GM18951 (cell line): ENCODE results near the gene FAM131A.
"Not testable (repeated sequence)": the region's sequence is repeated elsewhere in the genome, so short reads cannot be mapped to it uniquely, and the experiment has no call there.

Experiments
- POLR2A ChIP-seq: IDR thresholded peaks from 4 replicates; pipeline ENCODE4 v1.6.1; 2011; ENCODE audit warnings: mild to moderate bottlenecking; ENCODE audit not compliant: insufficient read length, insufficient read depth; ENCODE audit errors: extremely low read depth
- in situ Hi-C: fragments of 300-500 bp; cut with MboI; formaldehyde crosslinking; loops from one replicate; pipeline ENCODE4 v1.12.0; 2022; ENCODE audit warnings: low sequenced_read_pairs, mixed read lengths, inconsistent platforms; ENCODE audit not compliant: unreplicated experiment

The FAM131A gene

DNA sequence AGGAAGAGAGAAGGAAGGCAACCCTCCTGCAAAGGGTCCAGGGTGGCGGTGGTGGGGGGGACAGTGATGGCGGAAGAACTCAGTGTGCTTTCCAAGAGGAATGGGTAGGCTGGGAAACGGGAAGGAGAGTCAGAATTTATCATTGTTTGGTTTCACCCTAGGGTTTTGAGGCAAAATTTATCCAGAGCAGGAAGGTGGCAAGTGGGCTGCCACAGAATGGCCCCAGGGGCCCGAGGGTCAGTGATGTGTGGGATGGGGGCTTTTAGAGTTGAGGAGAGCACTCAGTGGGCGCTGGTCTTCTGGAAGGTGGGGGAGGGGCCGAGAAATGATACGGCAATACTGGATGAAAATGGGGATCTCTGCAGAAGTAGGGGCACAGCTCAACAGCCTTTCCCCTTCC, 581 bp downstream of the FAM131A start:
- TF ChIP-seq POLR2A, result no peak
- in situ Hi-C loops, result no loop called here

DNA sequence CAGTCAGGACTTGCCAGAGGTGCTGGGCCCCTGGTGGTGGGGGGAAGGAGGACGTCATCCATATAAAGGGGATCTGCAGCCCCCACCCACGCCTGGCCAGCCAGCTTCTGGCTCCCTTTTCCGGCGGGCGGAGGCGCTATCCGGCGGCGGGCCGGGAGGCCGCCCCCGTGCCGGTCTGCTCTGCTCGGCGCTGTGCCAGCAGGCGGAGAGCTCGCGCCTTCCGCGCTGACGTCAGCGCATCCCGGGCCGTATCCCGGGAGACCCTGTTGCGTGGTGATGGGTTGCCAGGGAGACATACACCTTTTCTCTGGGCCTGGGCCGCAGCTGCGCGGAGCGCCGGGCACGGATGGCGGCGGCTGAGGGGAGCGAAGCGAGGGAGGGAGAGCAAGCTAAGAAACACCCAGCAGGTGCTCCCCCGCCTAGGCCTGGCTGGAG, 1.1 kb downstream of the FAM131A start:
- TF ChIP-seq POLR2A, result no peak
- in situ Hi-C loops, result no loop called here

DNA sequence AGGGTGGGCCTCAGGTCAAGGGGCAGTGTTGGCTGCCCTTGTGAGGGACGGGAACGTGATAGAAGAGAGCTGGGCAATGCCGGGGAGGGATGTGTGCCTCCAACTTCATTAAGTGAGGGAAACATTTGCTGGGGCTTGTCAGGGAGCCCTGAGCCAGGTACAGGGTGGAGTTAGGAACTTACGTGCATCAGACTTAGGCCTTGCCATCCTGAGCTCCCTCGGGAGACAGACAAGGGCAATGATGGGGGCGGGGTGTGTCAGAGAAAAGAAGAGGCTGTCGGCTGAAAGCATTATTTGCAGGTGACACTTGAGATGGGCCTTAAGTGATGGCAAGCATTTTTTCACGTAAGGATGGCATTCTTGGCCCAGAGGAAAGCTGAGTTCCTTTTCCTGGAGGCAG, 1.6 kb downstream of the FAM131A start:
- in situ Hi-C loops, result no loop called here
- TF ChIP-seq POLR2A, result no peak

DNA sequence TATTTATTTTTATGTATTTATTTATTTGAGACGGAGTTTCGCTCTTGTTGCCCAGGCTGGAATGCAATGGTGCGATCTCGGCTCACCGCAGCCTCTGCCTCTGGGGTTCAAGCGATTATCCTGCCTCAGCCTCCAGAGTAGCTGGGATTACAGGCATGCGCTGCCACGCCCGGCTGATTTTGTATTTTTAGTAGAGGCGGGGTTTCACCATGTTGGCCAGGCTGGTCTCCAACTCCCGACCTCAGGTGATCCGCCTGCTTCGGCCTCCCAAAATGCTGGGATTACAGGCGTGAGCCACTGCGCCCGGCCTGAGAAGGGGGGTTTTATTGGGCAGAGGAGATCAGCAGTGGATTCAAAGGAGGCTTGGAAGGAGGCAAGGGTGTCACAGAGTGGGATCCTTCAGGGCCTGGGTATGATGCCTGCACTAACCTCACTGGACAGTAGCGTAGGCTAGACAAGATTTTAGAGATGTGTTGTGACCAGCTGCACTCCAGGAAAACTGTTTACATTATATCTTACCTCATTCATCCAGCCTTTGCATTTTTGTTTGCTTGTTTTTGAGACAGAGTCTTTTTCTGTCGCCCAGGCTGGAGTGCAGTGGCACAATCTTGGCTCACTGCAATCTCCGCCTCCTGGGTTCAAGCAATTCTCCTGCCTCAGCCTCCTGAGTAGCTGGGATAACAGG, 2.2 kb downstream of the FAM131A start:
- in situ Hi-C loops, result not testable (repeated sequence)

DNA sequence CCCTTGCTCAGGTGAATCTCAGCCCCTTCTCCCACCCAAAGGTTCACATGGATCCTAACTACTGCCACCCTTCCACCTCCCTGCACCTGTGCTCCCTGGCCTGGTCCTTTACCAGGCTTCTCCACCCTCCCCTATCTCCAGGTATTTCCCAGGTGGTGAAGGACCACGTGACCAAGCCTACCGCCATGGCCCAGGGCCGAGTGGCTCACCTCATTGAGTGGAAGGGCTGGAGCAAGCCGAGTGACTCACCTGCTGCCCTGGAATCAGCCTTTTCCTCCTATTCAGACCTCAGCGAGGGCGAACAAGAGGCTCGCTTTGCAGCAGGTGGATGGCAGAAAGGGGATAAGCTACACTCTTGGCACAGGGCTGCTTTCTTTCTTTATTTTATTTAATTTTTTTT, 4.5 kb downstream of the FAM131A start:
- no peak for TF ChIP-seq POLR2A

DNA sequence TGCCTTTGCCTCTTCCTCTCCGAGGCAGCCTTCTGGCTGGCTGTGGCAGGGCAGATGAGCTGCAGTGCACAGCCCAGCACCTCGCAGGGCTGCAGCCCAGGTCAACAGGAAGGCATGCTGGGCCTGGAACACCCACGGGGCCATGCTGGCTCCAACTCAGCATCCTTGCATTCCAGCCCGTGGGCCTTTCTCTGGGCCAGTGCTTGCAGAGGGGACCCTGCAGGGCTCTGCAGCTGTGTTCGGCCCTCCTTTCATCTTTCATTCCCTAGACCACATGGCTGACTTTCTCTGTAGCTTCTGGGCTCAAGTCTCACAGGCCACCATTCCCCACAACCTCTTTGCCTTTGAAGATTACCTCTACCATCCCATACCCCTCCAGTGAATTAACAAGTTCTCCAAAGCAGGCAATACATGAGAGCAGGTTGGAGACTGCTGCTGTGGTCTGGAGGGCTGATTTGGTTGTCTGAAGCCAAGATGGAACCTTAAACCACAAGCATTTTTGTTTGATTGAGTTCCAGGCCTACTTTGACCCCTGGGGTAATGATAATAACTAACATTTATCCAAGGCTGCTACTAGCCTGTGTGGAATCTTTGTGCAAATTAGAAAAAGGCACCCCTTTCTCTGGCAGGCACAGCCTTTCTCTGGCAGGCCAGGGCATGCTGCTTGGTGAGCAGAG, 5.9 kb downstream of the FAM131A start:
- TF ChIP-seq POLR2A, result no peak
- in situ Hi-C loops, result no loop called here

More for the DNA sequence above, 4.5 kb downstream of the FAM131A start:
- in situ Hi-C loops, result no loop called here

DNA sequence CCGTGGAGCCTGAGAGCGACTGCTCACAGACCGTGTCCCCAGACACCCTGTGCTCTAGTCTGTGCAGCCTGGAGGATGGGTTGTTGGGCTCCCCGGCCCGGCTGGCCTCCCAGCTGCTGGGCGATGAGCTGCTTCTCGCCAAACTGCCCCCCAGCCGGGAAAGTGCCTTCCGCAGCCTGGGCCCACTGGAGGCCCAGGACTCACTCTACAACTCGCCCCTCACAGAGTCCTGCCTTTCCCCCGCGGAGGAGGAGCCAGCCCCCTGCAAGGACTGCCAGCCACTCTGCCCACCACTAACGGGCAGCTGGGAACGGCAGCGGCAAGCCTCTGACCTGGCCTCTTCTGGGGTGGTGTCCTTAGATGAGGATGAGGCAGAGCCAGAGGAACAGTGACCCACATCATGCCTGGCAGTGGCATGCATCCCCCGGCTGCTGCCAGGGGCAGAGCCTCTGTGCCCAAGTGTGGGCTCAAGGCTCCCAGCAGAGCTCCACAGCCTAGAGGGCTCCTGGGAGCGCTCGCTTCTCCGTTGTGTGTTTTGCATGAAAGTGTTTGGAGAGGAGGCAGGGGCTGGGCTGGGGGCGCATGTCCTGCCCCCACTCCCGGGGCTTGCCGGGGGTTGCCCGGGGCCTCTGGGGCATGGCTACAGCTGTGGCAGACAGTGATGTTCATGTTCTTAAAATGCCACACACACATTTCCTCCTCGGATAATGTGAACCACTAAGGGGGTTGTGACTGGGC, 7.3 kb downstream of the FAM131A start:
- in situ Hi-C loops, result no loop called here
- no peak for TF ChIP-seq POLR2A

DNA sequence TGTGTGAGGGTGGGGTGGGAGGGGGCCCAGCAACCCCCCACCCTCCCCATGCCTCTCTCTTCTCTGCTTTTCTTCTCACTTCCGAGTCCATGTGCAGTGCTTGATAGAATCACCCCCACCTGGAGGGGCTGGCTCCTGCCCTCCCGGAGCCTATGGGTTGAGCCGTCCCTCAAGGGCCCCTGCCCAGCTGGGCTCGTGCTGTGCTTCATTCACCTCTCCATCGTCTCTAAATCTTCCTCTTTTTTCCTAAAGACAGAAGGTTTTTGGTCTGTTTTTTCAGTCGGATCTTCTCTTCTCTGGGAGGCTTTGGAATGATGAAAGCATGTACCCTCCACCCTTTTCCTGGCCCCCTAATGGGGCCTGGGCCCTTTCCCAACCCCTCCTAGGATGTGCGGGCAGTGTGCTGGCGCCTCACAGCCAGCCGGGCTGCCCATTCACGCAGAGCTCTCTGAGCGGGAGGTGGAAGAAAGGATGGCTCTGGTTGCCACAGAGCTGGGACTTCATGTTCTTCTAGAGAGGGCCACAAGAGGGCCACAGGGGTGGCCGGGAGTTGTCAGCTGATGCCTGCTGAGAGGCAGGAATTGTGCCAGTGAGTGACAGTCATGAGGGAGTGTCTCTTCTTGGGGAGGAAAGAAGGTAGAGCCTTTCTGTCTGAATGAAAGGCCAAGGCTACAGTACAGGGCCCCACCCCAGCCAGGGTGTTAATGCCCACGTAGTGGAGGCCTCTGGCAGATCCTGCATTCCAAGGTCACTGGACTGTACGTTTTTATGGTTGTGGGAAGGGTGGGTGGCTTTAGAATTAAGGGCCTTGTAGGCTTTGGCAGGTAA, 8.1 kb downstream of the FAM131A start:
- in situ Hi-C loops, result no loop called here
- no peak for TF ChIP-seq POLR2A

DNA sequence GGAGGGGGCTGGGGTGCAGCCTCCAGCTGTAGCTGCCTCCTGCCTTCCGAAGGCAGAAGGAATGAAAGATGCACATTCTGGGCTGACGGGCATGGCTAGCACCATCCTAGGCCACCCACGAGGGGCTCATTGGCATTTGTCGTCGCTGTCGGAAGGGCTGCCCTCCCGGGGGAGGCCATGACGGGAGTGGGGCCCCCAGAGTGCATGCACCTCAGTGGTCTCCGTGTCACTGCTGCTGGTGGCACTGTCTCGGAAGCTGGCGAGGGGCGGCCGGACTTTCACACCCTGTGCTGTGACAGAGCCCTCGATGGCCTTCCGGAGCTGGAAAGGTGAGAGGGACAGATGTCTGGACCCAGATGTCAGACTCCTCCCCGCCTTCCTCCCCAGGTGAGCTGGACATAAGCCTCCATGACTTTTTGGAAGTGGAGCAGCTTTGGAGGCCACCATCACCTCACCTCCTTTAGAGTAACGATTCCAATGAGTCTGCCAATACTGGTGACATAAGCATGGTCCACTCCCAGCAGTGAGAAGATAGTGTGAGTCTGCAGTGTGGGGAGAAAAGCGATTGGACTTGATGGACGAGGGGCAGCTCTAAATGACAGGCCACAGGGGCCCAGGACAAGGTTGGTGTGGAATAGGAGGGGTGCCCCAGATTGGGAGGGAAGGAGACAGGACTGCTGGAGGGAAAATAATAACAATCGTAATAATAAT, 9.2 kb downstream of the FAM131A start:
- in situ Hi-C loops, result no loop called here
- TF ChIP-seq POLR2A, result no peak

DNA sequence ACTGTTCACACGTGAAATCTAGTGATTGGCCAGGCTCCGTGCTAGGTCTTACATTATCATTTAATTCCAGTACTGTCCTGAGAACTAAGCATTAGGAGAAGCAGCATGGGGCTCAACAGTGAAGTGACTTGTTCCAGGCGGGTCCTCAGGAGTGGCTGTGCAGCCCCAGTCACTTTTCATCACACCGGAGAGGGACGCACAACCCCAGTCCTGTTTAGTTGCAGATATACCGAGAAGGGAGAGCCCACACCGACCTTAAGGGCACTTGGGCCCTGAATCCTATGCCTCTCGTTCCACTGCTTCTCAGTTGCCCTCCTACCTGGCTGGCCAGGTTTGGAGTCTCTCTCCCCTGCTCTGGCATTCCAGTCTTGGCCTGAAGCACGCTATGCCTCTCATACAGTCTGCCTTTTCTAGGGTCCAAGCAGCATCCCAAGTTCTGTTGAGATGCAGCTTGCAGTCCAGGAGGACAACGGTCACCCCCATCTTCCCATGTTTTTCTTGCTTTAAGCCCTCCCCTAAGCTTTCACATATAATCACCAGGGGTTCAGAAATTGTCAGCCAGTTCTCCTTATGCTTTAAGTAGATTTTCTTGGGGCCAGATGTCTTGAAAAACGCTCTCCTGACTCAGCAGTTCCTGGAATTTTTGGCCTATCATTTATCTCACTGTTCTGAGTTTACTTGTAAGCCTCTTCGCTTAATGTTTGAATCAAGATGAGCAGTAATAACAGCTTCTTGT, 10.1 kb downstream of the FAM131A start:
- in situ Hi-C loops, result no loop called here
- no peak for TF ChIP-seq POLR2A

DNA sequence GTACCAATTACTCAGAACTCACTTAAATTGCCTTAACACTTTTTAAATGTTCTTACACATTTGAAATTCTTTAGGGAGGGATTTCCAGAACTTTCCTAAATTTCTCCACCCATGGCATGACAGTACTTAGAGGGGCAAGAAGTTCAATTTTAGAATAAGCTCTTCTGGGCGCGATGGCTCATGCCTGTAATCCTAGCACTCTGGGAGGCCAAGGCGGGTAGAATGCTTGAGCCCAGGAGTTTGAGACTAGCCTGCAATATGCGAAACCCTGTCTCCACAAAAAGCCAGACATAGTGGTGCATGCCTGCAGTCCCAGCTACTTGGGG, 10.6 kb downstream of the FAM131A start:
- TF ChIP-seq POLR2A, result no peak
- in situ Hi-C loops, result no loop called here

DNA sequence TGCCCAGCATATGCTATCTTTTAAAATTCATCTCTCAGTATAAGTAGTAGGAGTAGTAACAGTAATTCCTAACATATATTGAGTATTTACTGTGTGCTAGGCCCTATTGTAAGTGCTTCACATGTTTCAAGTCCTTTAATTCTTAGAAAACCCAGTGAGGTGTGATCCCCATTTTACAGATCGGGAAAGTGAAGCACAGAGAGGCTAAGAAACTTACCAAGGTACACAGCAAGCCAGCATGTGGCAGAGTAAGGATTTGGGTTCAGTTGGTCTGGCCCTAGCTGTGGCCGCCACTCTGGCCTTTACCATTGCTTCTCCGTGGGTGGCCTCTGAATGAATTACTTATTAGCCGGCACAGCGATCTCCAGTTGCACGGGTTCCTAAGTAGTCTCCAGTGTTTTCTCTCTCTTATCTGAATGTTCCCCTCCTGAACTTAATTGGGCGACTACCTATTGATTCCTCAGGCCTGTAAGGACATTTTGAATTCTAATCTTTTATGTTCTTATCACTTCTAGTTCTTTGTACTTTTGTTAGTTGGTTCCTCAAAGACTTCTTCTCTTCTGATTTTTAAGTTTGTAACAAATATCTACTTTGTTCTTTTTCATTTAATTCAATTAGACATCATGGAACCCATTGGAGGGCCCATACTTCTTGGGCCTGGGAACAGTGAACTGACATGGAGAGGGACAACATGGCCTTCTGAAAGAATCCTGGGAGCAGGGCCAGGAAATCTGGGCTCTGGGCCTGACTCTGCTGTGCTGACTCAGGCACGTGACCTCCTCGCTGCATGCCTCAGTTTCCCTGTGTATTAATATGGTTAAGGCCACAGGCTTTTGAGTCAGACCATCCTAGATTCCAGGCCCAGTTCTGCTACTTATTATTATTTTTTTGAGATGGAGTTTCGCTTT, 12.4 kb downstream of the FAM131A start:
- TF ChIP-seq POLR2A, result no peak

More for the DNA sequence above, 12.4 kb downstream of the FAM131A start:
- in situ Hi-C loops, result loop anchor here (25.0 kb wide), 1 partner anchor 187 kb away; no protein-coding TSS in a partner anchor
